A204.1 (cell line): ENCODE data around the gene URB1.
A peak's percentile ranks its signal among the peaks of the same experiment; 100 is the strongest.
"Not testable (repeated sequence)": the region's sequence is repeated elsewhere in the genome, so short reads cannot be mapped to it uniquely, and the experiment has no call there.

Source experiments
- FAIRE-seq: peaks from 2 replicates; lab custom pipeline; 2012; peaks lifted over from hg19 to GRCh38; lab: Jason Lieb, UNC

Gene URB1

GRCh38 chr21:32411350-32412161 lies 18.7 kb upstream of the URB1 start:
- FAIRE-seq, result no peak

- FAIRE-seq, result no peak
Observed at GRCh38 chr21:32410916-32411315, 18.1 kb upstream of the URB1 start.

GRCh38 chr21:32410291-32410690 lies 17.5 kb upstream of the URB1 start:
- FAIRE-seq, result no peak

- no peak for FAIRE-seq
Observed at GRCh38 chr21:32406405-32406804, 13.6 kb upstream of the URB1 start.

- peak; percentile 78 for FAIRE-seq
Observed at GRCh38 chr21:32403201-32403777, 10.5 kb upstream of the URB1 start.

GRCh38 chr21:32393677-32394001 lies 827 bp upstream of the URB1 start:
- no peak for FAIRE-seq

GRCh38 chr21:32392299-32392879 lies 423 bp downstream of the URB1 start:
- no peak for FAIRE-seq

- FAIRE-seq, result no peak
Observed at GRCh38 chr21:32391755-32392154, 1.1 kb downstream of the URB1 start.

GRCh38 chr21:32390537-32391224 lies 2.1 kb downstream of the URB1 start:
- FAIRE-seq, result not testable (repeated sequence)

- FAIRE-seq, result no peak
Observed at GRCh38 chr21:32389337-32390015, 3.3 kb downstream of the URB1 start.

GRCh38 chr21:32388306-32388705 lies 4.5 kb downstream of the URB1 start:
- no peak for FAIRE-seq

- no peak for FAIRE-seq
Observed at GRCh38 chr21:32387151-32387550, 5.7 kb downstream of the URB1 start.

- no peak for FAIRE-seq
Observed at GRCh38 chr21:32386195-32386870, 6.5 kb downstream of the URB1 start.

- no peak for FAIRE-seq
Observed at GRCh38 chr21:32383812-32384211, 9.0 kb downstream of the URB1 start.

- no peak for FAIRE-seq
Observed at GRCh38 chr21:32382108-32382644, 10.6 kb downstream of the URB1 start.

- no peak for FAIRE-seq
Observed at GRCh38 chr21:32381571-32381970, 11.2 kb downstream of the URB1 start.

GRCh38 chr21:32380940-32381339 lies 11.9 kb downstream of the URB1 start:
- FAIRE-seq, result no peak

- FAIRE-seq, result no peak
Observed at GRCh38 chr21:32378956-32379355, 13.9 kb downstream of the URB1 start.

- no peak for FAIRE-seq
Observed at GRCh38 chr21:32377991-32378390, 14.8 kb downstream of the URB1 start.

GRCh38 chr21:32377506-32377905 lies 15.3 kb downstream of the URB1 start:
- FAIRE-seq, result no peak

GRCh38 chr21:32372755-32373154 lies 20.1 kb downstream of the URB1 start:
- FAIRE-seq, result no peak

GRCh38 chr21:32371913-32372314 lies 20.9 kb downstream of the URB1 start:
- no peak for FAIRE-seq
